Measurements from ENCODE around the gene ADORA1. TPM values are rescaled to one million over a fixed set of nuclear protein-coding genes. Genes with fewer than 3 reads are reported as not detected.

ADORA1 gene
- total and polyA plus RNA-seq, 2 of the 4 experiments (the other 2 are of a cell fraction) = 0.36 to 0.56 TPM

- Histone ChIP-seq H3K14ac (replicated peaks; ENCODE audit: low read depth, low read length) (no peak overlapping the region), H3K36me3 (ENCODE audit: control insufficient read depth, insufficient read depth, low read length) (no peaks in the 10 kb centered on the region), H3K9me3 (ENCODE audit: control insufficient read depth, insufficient read depth, low read length) (peaks cover 4% of the 10 kb centered on the region), H4K20me1 (ENCODE audit: insufficient read depth, low read length) (no peaks in the 10 kb centered on the region), H3K79me1 (ENCODE audit: low read depth in 1 of 2, low read length in 2 of 2) (no peaks in the 10 kb centered on the region), H2AFZ (replicated peaks; ENCODE audit: low read length, poor library complexity) (peak overlapping the region; percentile 5), H3K9ac (ENCODE audit: low read depth, low read length) (no peak overlapping the region), H3K27ac (ENCODE audit: insufficient read depth, low read length) (no peak overlapping the region), H2BK5ac (ENCODE audit: low read depth, low read length, poor library complexity, severe bottlenecking) (no peak overlapping the region), H3K4me3 (ENCODE audit: insufficient read depth, low read depth, low read length) (no peak overlapping the region), H3K23ac (ENCODE audit: low read depth, low read length) (no peak overlapping the region), H3K56ac (ENCODE audit: extremely low read depth, insufficient read depth, low read length) (no peak overlapping the region), H2AK9ac (replicated peaks; ENCODE audit: low read depth, low read length, poor library complexity) (no peak overlapping the region), H2AK5ac (ENCODE audit: low read depth, low read length) (no peak overlapping the region), H3K9me1 (ENCODE audit: insufficient read depth, low read length) (no peaks in the 10 kb centered on the region), H3K4ac (ENCODE audit: low read depth, low read length) (no peak overlapping the region), H3K18ac (ENCODE audit: low read depth, low read length) (no peak overlapping the region), H4K91ac (ENCODE audit: insufficient read depth, low read depth, low read length) (no peak overlapping the region), H4K8ac (ENCODE audit: low read depth in 2 of 2, low read length in 2 of 2) (no peak overlapping the region), H2BK120ac (ENCODE audit: low read depth, low read length) (no peak overlapping the region), H3K4me1 (ENCODE audit: control insufficient read depth, insufficient read depth, low read length) (no peaks in the 10 kb centered on the region), H2BK15ac (ENCODE audit: low read depth, low read length) (no peak overlapping the region), H2BK20ac (ENCODE audit: low read depth, low read length) (no peak overlapping the region), H3K27me3 (ENCODE audit: control insufficient read depth, insufficient read depth, low read length) (peaks cover 73% of the 10 kb centered on the region), H3K4me2 (ENCODE audit: low read depth, low read length) (no peak overlapping the region), H4K5ac (ENCODE audit: low read depth, low read length) (no peak overlapping the region)
- CTCF ChIA-PET = interaction anchor here (3.2 kb wide), 1 partner anchor 100 kb away, joined by 22 read pairs; no protein-coding TSS in a partner anchor
- ATAC-seq (ENCODE audit: low read depth) (no peak), DNase-seq (no peak)
- TF ChIP-seq RAD21 (IDR thresholded peaks at IDR 0.05; ENCODE audit: low read length) (no peak), CHD1 (IDR thresholded peaks at IDR 0.05; ENCODE audit: low read depth, low read length) (no peak), RFX5 (IDR thresholded peaks at IDR 0.05; ENCODE audit: low read depth, low read length) (no peak), CTCF (conservative IDR thresholded peaks at IDR 0.05; ENCODE audit: low read depth, low read length) (no peak)
- in situ Hi-C loops (cut with MboI; ENCODE audit: low sequenced_read_pairs) = loop anchor here (5.0 kb wide), 1 partner anchor 96 kb away; no protein-coding TSS in a partner anchor
- no TSS peak for BruUV-seq (replicated peaks)
- intact Hi-C loops (cut with micrococcal nuclease) = loop anchor here (5.0 kb wide), 2 partner anchors 79 to 151 kb away; no protein-coding TSS in a partner anchor
- WGBS, 2 experiments (ENCODE audit: extremely low coverage in 2 of 2, insufficient read length in 1 of 2) = 39% methylated on average over 4 of the region's 10 CpGs; no CpG with 5 or more reads in 1 of the 2 experiments
- POLR2A ChIA-PET (ENCODE audit: unreplicated experiment) = no interaction called here
- dilution Hi-C loops (cut with HindIII; ENCODE audit: low sequenced_read_pairs, unreplicated experiment) = no loop called here
Observed at GRCh38 chr1:203116091-203116820, 11.3 kb upstream of the ADORA1 start.

All from IMR-90 (cell line).